Measurements from ENCODE around the gene SETD1A. TPM values are rescaled to one million over a fixed set of nuclear protein-coding genes. Genes with fewer than 3 reads are reported as not detected.

SETD1A gene
- total and polyA plus RNA-seq, 2 of the 4 experiments (the other 2 are of a cell fraction): 0.54 to 5.8 TPM

DNA sequence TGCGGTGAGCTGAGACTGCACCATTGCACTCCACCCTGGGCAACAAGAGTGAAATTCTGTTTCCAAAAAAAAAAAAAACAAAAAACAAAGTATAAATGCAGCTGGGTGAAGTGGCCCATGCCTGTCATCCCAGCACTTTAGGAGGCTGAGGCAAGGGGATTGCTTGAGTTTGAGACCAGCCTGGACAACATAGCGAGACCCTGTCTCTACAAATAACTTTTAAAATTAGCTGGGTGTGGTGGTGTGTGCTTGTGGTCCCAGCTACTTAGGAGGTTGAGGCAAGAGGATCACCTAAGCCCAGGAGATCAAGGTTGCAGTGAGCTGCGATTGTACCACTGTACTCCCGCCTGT, 65.7 kb downstream of the SETD1A start:
- H3K4ac ChIP-seq (ENCODE audit: low read depth, low read length): no peak overlapping the region
- dilution Hi-C loops (cut with HindIII; ENCODE audit: low sequenced_read_pairs, unreplicated experiment): no loop called here
- no CpG with 5 or more reads among the region's 4 CpGs for WGBS, 2 experiments (ENCODE audit: extremely low coverage in 2 of 2, insufficient read length in 1 of 2)
- no peak for ATAC-seq (ENCODE audit: low read depth)
- no peaks in the 10 kb centered on the region for H3K27me3 ChIP-seq (ENCODE audit: control insufficient read depth, insufficient read depth, low read length)
- no peak overlapping the region for H4K91ac ChIP-seq (ENCODE audit: insufficient read depth, low read depth, low read length)
- H3K27ac ChIP-seq (ENCODE audit: insufficient read depth, low read length): no peak overlapping the region
- intact Hi-C loops (cut with micrococcal nuclease): no loop called here
- no peak for DNase-seq
- no peak overlapping the region for H2BK5ac ChIP-seq (ENCODE audit: low read depth, low read length, poor library complexity, severe bottlenecking)
- no peak overlapping the region for H3K4me3 ChIP-seq (ENCODE audit: insufficient read depth, low read depth, low read length)
- no peaks in the 10 kb centered on the region for H4K20me1 ChIP-seq (ENCODE audit: insufficient read depth, low read length)
- no peak overlapping the region for H2BK120ac ChIP-seq (ENCODE audit: low read depth, low read length)
- CTCF ChIA-PET: no interaction called here
- H2AK9ac ChIP-seq (replicated peaks; ENCODE audit: low read depth, low read length, poor library complexity): no peak overlapping the region
- no peak overlapping the region for H3K14ac ChIP-seq (replicated peaks; ENCODE audit: low read depth, low read length)
- POLR2A ChIA-PET (ENCODE audit: unreplicated experiment): interaction anchor here (0.7 kb wide), 1 partner anchor 159 kb away, joined by 6 read pairs; no protein-coding TSS in a partner anchor
- H3K18ac ChIP-seq (ENCODE audit: low read depth, low read length): no peak overlapping the region
- H3K79me1 ChIP-seq (ENCODE audit: low read depth in 1 of 2, low read length in 2 of 2): no peaks in the 10 kb centered on the region
- H2AFZ ChIP-seq (replicated peaks; ENCODE audit: low read length, poor library complexity): no peak overlapping the region
- in situ Hi-C loops (cut with MboI; ENCODE audit: low sequenced_read_pairs): no loop called here
- H2BK20ac ChIP-seq (ENCODE audit: low read depth, low read length): no peak overlapping the region
- no peak overlapping the region for H2AK5ac ChIP-seq (ENCODE audit: low read depth, low read length)
- H3K4me1 ChIP-seq (ENCODE audit: control insufficient read depth, insufficient read depth, low read length): no peaks in the 10 kb centered on the region
- no peaks in the 10 kb centered on the region for H3K36me3 ChIP-seq (ENCODE audit: control insufficient read depth, insufficient read depth, low read length)
- H2BK15ac ChIP-seq (ENCODE audit: low read depth, low read length): no peak overlapping the region
- no peak overlapping the region for H3K56ac ChIP-seq (ENCODE audit: extremely low read depth, insufficient read depth, low read length)
- H3K4me2 ChIP-seq (ENCODE audit: low read depth, low read length): no peak overlapping the region
- H3K9me3 ChIP-seq (ENCODE audit: control insufficient read depth, insufficient read depth, low read length): no peaks in the 10 kb centered on the region
- no peak overlapping the region for H3K9ac ChIP-seq (ENCODE audit: low read depth, low read length)
- no peak overlapping the region for H4K5ac ChIP-seq (ENCODE audit: low read depth, low read length)
- TF ChIP-seq CTCF (conservative IDR thresholded peaks at IDR 0.05; ENCODE audit: low read depth, low read length) (no peak), CEBPB (IDR thresholded peaks at IDR 0.05; ENCODE audit: low read depth, low read length) (no peak), POLR2A (IDR thresholded peaks at IDR 0.05; ENCODE audit: low read depth, low read length) (no peak), MAFK (IDR thresholded peaks at IDR 0.05; ENCODE audit: low read depth, low read length) (no peak), SMC3 (IDR thresholded peaks at IDR 0.05; ENCODE audit: low read depth, low read length) (no peak), RCOR1 (IDR thresholded peaks at IDR 0.05; ENCODE audit: insufficient replicate concordance, low read length) (no peak), NFE2L2 (IDR thresholded peaks at IDR 0.05; ENCODE audit: low read depth, low read length) (no peak), USF2 (IDR thresholded peaks at IDR 0.05; ENCODE audit: low read depth, low read length) (no peak), RAD21 (IDR thresholded peaks at IDR 0.05; ENCODE audit: low read length) (no peak), CHD1 (IDR thresholded peaks at IDR 0.05; ENCODE audit: low read depth, low read length) (no peak), MXI1 (IDR thresholded peaks at IDR 0.05; ENCODE audit: borderline replicate concordance, low read depth, low read length) (no peak)
- H3K23ac ChIP-seq (ENCODE audit: low read depth, low read length): no peak overlapping the region
- no TSS peak for BruUV-seq (replicated peaks)
- H3K9me1 ChIP-seq (ENCODE audit: insufficient read depth, low read length): no peaks in the 10 kb centered on the region
- no peak overlapping the region for H4K8ac ChIP-seq (ENCODE audit: low read depth in 2 of 2, low read length in 2 of 2)

All from IMR-90 (cell line).